NB4 (cell line): Measurements from ENCODE around the gene PRKG2.

Source experiments
- MAX ChIP-seq: IDR thresholded peaks from 2 replicates; pipeline ENCODE4 v1.6.1; 2011; ENCODE audit warnings: low read depth, low read length
- POLR2A ChIP-seq: IDR thresholded peaks from 2 replicates; pipeline ENCODE4 v1.6.1; 2011; ENCODE audit warnings: mild to moderate bottlenecking; ENCODE audit not compliant: insufficient read length; ENCODE audit errors: extremely low read depth

GRCh38 chr4:81164126-81164525 lies 50.9 kb downstream of the PRKG2 start:
- no peak for TF ChIP-seq MAX
- no peak for TF ChIP-seq POLR2A
